Lower lobe of right lung (tissue), 2 donors: ENCODE data around the gene C1QTNF9. TPM values are rescaled to one million over a fixed set of nuclear protein-coding genes. Genes with fewer than 3 reads are reported as not detected.

Experiments used
- ATAC-seq, 2 donors: fragments of 200-7000 bp; cut with Tn5 transposase; one replicate each; pipeline ENCODE4 v1.9.1; 2020 to 2022; ENCODE audit warnings: mild to moderate bottlenecking in 2 of 2, moderate library complexity in 2 of 2
- DNase-seq: peaks from one replicate; pipeline ENCODE4 v3.0.0-alpha.2; 2020
- H3K27ac ChIP-seq: fragments of 200-600 bp; one replicate; pipeline ENCODE4 v1.8.0; 2022
- H3K27me3 ChIP-seq: fragments of 200-600 bp; one replicate; pipeline ENCODE4 v1.8.0; 2022; ENCODE audit warnings: low read depth
- H3K36me3 ChIP-seq: fragments of 200-600 bp; one replicate; pipeline ENCODE4 v1.8.0; 2022; ENCODE audit warnings: mild to moderate bottlenecking
- H3K4me1 ChIP-seq: fragments of 200-600 bp; one replicate; pipeline ENCODE4 v1.8.0; 2022
- H3K4me3 ChIP-seq: fragments of 200-600 bp; one replicate; pipeline ENCODE4 v1.8.0; 2022; ENCODE audit warnings: mild to moderate bottlenecking
- H3K9me3 ChIP-seq: fragments of 200-600 bp; one replicate; pipeline ENCODE4 v1.8.0; 2022
- intact Hi-C: fragments of 100-400 bp; cut with DNase I; formaldehyde crosslinking; loops from one replicate; pipeline ENCODE4 v1.11.0; 2022
- total RNA-seq: library from RNA; stranded (reverse); fragmentation: NEBNext Ultra II Directional; extraction: Animal tissue kit (Norgen Biotek cat#: 25700); gene quantifications from one replicate; pipeline ENCODE4 v1.2.1, GENCODE V29; 2021
- TF ChIP-seq, protein P1 (sequence below): fragments of 200-600 bp; IDR thresholded peaks from one replicate; pipeline ENCODE4 v1.8.0; 2022; ENCODE audit warnings: antibody characterized with exemption, mild to moderate bottlenecking
- donor health status: DM: no; HTN: yes; CAD: no; lungs with severe emphysema.

Gene C1QTNF9
- total RNA-seq, 1 donor from 2014 or later: not detected

DNA sequence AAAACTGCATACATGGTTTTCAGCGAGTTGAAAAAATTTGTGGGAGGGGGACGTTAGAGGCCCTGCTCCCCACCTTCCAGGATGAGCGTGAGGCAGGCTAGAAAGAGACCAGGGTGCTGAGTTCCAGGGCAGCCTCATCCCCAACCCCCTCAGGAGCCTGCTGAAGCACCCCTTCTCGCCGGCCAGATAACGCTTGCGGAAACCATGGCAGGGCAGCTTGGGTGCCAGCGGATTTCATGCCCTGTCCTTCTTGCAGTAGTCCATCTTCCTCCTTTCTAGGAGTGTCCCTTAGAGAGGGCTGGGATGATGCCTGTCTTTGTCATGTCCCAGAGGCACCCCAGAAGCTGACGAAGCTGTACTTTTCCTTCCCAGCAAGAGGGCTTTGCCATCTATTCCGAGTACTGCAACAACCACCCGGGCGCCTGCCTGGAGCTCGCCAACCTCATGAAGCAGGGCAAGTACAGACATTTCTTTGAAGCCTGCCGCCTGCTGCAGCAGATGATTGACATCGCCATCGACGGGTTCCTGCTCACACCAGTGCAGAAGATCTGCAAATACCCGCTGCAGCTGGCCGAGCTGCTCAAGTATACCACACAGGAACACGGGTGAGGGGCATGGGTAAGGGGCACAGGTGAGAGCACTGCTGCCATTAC is 19.0 kb upstream of the C1QTNF9 start:
- Histone ChIP-seq H3K36me3 (peaks cover 96% of the 10 kb centered on the region), H3K4me3 (no peak overlapping the region), H3K4me1 (no peaks in the 10 kb centered on the region), H3K27ac (no peak overlapping the region), H3K27me3 (no peaks in the 10 kb centered on the region), H3K9me3 (no peaks in the 10 kb centered on the region)
- intact Hi-C loops: no loop called here
- TF ChIP-seq, protein P1, sequence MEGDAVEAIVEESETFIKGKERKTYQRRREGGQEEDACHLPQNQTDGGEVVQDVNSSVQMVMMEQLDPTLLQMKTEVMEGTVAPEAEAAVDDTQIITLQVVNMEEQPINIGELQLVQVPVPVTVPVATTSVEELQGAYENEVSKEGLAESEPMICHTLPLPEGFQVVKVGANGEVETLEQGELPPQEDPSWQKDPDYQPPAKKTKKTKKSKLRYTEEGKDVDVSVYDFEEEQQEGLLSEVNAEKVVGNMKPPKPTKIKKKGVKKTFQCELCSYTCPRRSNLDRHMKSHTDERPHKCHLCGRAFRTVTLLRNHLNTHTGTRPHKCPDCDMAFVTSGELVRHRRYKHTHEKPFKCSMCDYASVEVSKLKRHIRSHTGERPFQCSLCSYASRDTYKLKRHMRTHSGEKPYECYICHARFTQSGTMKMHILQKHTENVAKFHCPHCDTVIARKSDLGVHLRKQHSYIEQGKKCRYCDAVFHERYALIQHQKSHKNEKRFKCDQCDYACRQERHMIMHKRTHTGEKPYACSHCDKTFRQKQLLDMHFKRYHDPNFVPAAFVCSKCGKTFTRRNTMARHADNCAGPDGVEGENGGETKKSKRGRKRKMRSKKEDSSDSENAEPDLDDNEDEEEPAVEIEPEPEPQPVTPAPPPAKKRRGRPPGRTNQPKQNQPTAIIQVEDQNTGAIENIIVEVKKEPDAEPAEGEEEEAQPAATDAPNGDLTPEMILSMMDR: no peak
- no peak for ATAC-seq
- DNase-seq: no peak

DNA sequence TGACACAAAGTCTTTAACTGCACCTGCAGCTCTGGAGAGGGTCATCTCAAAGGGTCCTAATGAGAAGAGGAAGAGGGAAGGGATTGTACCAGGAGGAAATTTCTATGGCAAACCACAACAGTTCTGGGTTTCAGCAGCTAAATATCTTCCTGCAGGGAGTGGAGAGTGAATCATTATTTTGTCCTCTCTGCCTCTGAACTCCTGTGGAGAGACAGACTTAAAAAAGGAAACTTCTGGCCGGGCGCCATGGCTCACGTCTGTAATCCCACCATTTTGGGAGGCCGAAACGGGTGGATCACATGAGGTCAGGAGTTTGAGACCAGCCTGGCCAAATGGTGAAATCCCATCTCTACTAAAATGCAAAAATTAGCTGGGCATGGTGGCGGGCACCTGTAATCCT is 16.9 kb upstream of the C1QTNF9 start:
- TF ChIP-seq, protein P1: no peak
- no peak for DNase-seq
- Histone ChIP-seq H3K4me1 (no peaks in the 10 kb centered on the region), H3K4me3 (no peak overlapping the region), H3K27ac (no peak overlapping the region), H3K36me3 (peaks cover 96% of the 10 kb centered on the region), H3K9me3 (no peaks in the 10 kb centered on the region), H3K27me3 (no peaks in the 10 kb centered on the region)
- intact Hi-C loops: no loop called here
- ATAC-seq: no peak

DNA sequence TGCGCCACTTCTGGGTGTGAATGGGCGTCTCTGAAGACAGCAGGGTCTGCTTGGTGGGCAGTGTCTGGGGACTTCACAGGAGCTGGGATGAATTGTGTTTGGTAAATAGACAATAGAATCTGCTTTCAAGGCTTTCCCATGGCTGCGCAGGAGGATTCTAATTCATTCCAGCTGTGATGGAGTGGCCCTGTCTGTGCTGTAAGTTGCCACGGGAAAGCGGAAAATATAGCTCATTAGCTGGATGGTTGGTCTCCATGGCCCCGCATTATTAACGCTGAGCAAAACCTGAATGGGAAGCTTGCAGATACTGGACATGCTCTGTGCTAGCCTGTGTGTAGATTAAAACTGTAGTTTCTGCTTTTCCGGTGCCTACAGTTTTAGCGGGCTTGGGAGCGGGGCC is 15.6 kb upstream of the C1QTNF9 start:
- intact Hi-C loops: no loop called here
- H3K36me3 ChIP-seq: peaks cover 96% of the 10 kb centered on the region
- no peak overlapping the region for H3K4me3 ChIP-seq
- H3K9me3 ChIP-seq: no peaks in the 10 kb centered on the region
- H3K27ac ChIP-seq: no peak overlapping the region
- DNase-seq: no peak
- TF ChIP-seq, protein P1: no peak
- ATAC-seq: no peak
- H3K4me1 ChIP-seq: no peaks in the 10 kb centered on the region
- H3K27me3 ChIP-seq: no peaks in the 10 kb centered on the region

DNA sequence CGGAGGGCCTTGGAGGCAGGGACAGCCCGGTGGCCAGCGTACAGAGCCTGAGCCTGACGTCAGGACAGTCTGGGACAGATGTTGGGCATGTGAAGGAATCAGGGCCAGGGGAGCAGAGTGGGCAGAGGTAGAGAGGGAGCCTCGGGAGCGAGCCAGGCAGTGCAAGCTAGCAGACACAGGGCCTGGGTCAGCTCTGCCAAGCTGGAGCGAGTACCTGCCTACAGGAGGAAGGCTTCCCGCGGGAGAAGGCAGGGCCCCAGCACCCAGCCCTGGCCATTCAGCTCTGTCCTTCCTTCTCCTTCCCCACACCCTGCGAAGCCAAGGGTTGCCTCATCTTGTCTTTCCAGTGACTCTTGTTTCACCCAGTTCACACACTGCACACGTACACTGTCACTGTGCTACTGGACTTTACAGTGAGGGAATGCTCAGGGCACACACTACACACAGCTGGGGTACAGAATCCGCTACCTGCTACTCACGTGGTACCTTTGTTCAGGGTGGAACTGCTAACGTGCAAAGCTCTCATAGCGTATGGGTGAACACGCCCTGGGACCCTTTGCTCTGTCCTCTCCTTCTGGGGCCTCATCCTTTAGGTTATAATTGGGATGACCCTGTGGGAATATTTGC is 9.8 kb upstream of the C1QTNF9 start:
- Histone ChIP-seq H3K4me3 (no peak overlapping the region), H3K4me1 (no peaks in the 10 kb centered on the region), H3K27me3 (no peaks in the 10 kb centered on the region), H3K9me3 (no peaks in the 10 kb centered on the region), H3K27ac (no peak overlapping the region), H3K36me3 (peaks cover 100% of the 10 kb centered on the region)
- DNase-seq (no peak), ATAC-seq (peak in 1 of 2 donors; percentile 10)
- TF ChIP-seq, protein P1: no peak
- intact Hi-C loops: no loop called here

DNA sequence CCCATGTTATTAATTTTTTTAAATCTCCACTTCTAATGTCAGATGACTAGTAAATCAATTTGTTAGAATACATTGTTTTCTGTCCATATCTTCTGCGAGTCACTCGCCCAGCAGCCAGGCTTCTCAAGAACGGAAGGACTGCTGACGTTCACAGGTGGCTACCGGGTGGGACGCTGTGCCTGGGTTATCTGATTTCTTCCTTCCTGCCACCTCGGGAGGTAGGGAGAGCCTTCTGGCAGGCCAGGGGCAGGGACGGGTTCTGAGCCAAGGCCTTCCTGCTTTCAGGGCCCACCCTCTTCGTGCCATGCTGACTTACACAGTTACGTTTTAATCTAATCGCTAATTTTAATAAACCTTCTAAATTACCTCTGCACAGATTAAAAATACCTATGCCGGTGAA is 7.9 kb upstream of the C1QTNF9 start:
- Histone ChIP-seq H3K27ac (no peak overlapping the region), H3K4me1 (peaks cover 6% of the 10 kb centered on the region), H3K36me3 (peaks cover 92% of the 10 kb centered on the region), H3K9me3 (no peaks in the 10 kb centered on the region), H3K27me3 (no peaks in the 10 kb centered on the region), H3K4me3 (no peak overlapping the region)
- TF ChIP-seq, protein P1: no peak
- intact Hi-C loops: no loop called here
- DNase-seq: no peak
- ATAC-seq: no peak
